ENCODE data around the gene SPDYE1. TPM values are rescaled to one million over a fixed set of nuclear protein-coding genes. Genes with fewer than 3 reads are reported as not detected.
A peak's percentile ranks its signal among the peaks of the same experiment; 100 is the strongest.
"Not testable (repeated sequence)": the region's sequence is repeated elsewhere in the genome, so short reads cannot be mapped to it uniquely, and the experiment has no call there.

SPDYE1 gene
- total RNA-seq, 1 experiment from 2014 or later: not detected

- BruUV-seq (replicated peaks); H3K27ac ChIP-seq (ENCODE audit: low read length); ATAC-seq; H3K4me3 ChIP-seq (ENCODE audit: low read depth in 2 of 2, low read length in 2 of 2); POLR2A ChIA-PET; intact Hi-C loops (cut with micrococcal nuclease; ENCODE audit: unreplicated experiment); CTCF ChIA-PET; in situ Hi-C loops (cut with HindIII; ENCODE audit: low pct_unique_long_range_greater_than_20kb, low sequenced_read_pairs); H3K9me3 ChIP-seq (ENCODE audit: control insufficient read depth, insufficient read depth, low read depth, low read length); H3K27me3 ChIP-seq (ENCODE audit: control insufficient read depth, insufficient read depth, low read length); DNase-seq (ENCODE audit: low read depth, low spot score); H3K4me1 ChIP-seq (ENCODE audit: control insufficient read depth, insufficient read depth, low read length); H3K36me3 ChIP-seq (ENCODE audit: control insufficient read depth, insufficient read depth, low read length): not testable (repeated sequence)
Observed at GRCh38 chr7:44022796-44023467, 25.2 kb downstream of the SPDYE1 start.

DNA sequence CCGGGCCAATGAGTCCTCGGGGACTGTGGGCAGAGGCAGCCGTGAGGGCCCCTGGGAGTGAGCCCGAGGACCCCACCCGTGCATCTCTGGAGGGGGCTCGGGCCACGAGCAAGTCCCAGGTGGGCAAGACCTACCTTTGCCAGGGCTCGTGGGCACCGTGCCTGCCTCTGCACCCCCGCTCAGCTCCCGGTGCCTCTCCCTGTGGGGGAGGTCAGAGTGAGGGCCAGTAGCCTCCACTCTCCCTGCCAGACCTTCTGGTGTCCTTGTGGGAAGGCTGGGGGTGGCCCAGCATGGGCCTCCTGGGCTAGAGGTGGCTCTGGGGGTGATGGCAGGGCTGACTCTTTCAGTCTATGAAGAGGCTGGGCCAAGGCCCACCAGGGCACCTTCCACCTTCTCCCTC lies 31.7 kb downstream of the SPDYE1 start:
- POLR2A ChIA-PET; H3K4me3 ChIP-seq (ENCODE audit: low read depth in 2 of 2, low read length in 2 of 2); CTCF ChIA-PET; H3K36me3 ChIP-seq (ENCODE audit: control insufficient read depth, insufficient read depth, low read length); H3K27me3 ChIP-seq (ENCODE audit: control insufficient read depth, insufficient read depth, low read length); in situ Hi-C loops (cut with HindIII; ENCODE audit: low pct_unique_long_range_greater_than_20kb, low sequenced_read_pairs); intact Hi-C loops (cut with micrococcal nuclease; ENCODE audit: unreplicated experiment); DNase-seq (ENCODE audit: low read depth, low spot score); H3K4me1 ChIP-seq (ENCODE audit: control insufficient read depth, insufficient read depth, low read length); H3K9me3 ChIP-seq (ENCODE audit: control insufficient read depth, insufficient read depth, low read depth, low read length); BruUV-seq (replicated peaks); H3K27ac ChIP-seq (ENCODE audit: low read length): not testable (repeated sequence)
- ATAC-seq: peak; percentile 11; the same call in 1 of the 2 replicates

DNA sequence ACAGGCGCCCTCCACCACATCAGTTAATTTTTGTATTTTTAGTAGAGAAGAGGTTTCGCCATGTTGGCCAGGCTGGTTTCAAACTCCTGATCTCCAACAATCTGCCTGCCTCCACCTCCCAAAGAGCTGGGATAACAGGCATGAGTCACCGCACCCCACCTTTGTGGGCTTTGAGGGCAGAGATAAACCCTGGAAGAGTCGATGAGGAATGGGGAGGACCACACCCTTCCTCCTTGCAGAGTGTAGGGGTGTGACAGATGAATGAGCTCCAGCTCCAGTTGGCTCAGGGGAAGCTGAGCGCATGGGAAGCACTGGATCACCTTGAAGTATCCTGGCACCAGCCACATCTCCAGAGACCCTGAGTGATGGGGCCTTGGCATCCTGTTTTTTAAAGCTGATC lies 32.3 kb downstream of the SPDYE1 start:
- intact Hi-C loops (cut with micrococcal nuclease; ENCODE audit: unreplicated experiment); H3K4me1 ChIP-seq (ENCODE audit: control insufficient read depth, insufficient read depth, low read length); in situ Hi-C loops (cut with HindIII; ENCODE audit: low pct_unique_long_range_greater_than_20kb, low sequenced_read_pairs); H3K4me3 ChIP-seq (ENCODE audit: low read depth in 2 of 2, low read length in 2 of 2); H3K9me3 ChIP-seq (ENCODE audit: control insufficient read depth, insufficient read depth, low read depth, low read length); DNase-seq (ENCODE audit: low read depth, low spot score); POLR2A ChIA-PET; H3K27me3 ChIP-seq (ENCODE audit: control insufficient read depth, insufficient read depth, low read length); CTCF ChIA-PET; H3K27ac ChIP-seq (ENCODE audit: low read length); H3K36me3 ChIP-seq (ENCODE audit: control insufficient read depth, insufficient read depth, low read length); BruUV-seq (replicated peaks): not testable (repeated sequence)
- peak; percentile 10; the same call in 1 of the 2 replicates for ATAC-seq

GRCh38 chr7:44031319-44031718 lies 33.6 kb downstream of the SPDYE1 start:
- in situ Hi-C loops (cut with HindIII; ENCODE audit: low pct_unique_long_range_greater_than_20kb, low sequenced_read_pairs); ATAC-seq; BruUV-seq (replicated peaks): not testable (repeated sequence)

DNA sequence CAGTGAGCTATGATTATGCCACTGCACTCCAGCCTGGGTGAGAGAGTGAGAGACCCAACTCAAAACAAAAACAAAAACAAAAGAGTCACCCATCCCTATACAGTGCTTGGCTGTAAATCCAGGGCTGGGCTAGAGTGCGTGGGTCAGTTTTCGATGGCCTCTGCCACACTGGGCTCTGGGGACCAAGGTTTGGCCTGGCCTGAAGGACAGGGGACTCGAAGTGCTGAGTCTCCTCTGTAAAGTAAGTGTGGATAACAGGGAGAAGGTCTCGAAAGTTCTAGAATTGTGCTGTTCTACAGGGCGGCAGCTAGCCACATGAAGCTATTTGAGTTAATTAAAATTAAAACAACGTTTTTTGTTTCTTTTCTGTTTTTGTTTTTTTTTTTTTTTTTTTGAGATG lies 34.3 kb downstream of the SPDYE1 start:
- POLR2A ChIA-PET: interaction anchor here (0.6 kb wide), 1 partner anchor 626 kb away, joined by 4 read pairs; no protein-coding TSS in a partner anchor
- intact Hi-C loops (cut with micrococcal nuclease; ENCODE audit: unreplicated experiment); ATAC-seq; H3K27ac ChIP-seq (ENCODE audit: low read length); DNase-seq (ENCODE audit: low read depth, low spot score); in situ Hi-C loops (cut with HindIII; ENCODE audit: low pct_unique_long_range_greater_than_20kb, low sequenced_read_pairs); H3K4me3 ChIP-seq (ENCODE audit: low read depth in 2 of 2, low read length in 2 of 2); CTCF ChIA-PET; H3K27me3 ChIP-seq (ENCODE audit: control insufficient read depth, insufficient read depth, low read length); H3K36me3 ChIP-seq (ENCODE audit: control insufficient read depth, insufficient read depth, low read length); BruUV-seq (replicated peaks); H3K4me1 ChIP-seq (ENCODE audit: control insufficient read depth, insufficient read depth, low read length); H3K9me3 ChIP-seq (ENCODE audit: control insufficient read depth, insufficient read depth, low read depth, low read length): not testable (repeated sequence)

More at GRCh38 chr7:44031319-44031718, 33.6 kb downstream of the SPDYE1 start:
- H3K27me3 ChIP-seq (ENCODE audit: control insufficient read depth, insufficient read depth, low read length); H3K4me1 ChIP-seq (ENCODE audit: control insufficient read depth, insufficient read depth, low read length); DNase-seq (ENCODE audit: low read depth, low spot score); H3K27ac ChIP-seq (ENCODE audit: low read length); H3K9me3 ChIP-seq (ENCODE audit: control insufficient read depth, insufficient read depth, low read depth, low read length); H3K36me3 ChIP-seq (ENCODE audit: control insufficient read depth, insufficient read depth, low read length); H3K4me3 ChIP-seq (ENCODE audit: low read depth in 2 of 2, low read length in 2 of 2); POLR2A ChIA-PET; CTCF ChIA-PET; intact Hi-C loops (cut with micrococcal nuclease; ENCODE audit: unreplicated experiment): not testable (repeated sequence)

GRCh38 chr7:44033971-44034844 lies 36.5 kb downstream of the SPDYE1 start:
- ATAC-seq; intact Hi-C loops (cut with micrococcal nuclease; ENCODE audit: unreplicated experiment); H3K9me3 ChIP-seq (ENCODE audit: control insufficient read depth, insufficient read depth, low read depth, low read length); H3K4me1 ChIP-seq (ENCODE audit: control insufficient read depth, insufficient read depth, low read length); H3K27ac ChIP-seq (ENCODE audit: low read length); H3K4me3 ChIP-seq (ENCODE audit: low read depth in 2 of 2, low read length in 2 of 2); CTCF ChIA-PET; H3K36me3 ChIP-seq (ENCODE audit: control insufficient read depth, insufficient read depth, low read length); in situ Hi-C loops (cut with HindIII; ENCODE audit: low pct_unique_long_range_greater_than_20kb, low sequenced_read_pairs); BruUV-seq (replicated peaks); POLR2A ChIA-PET; H3K27me3 ChIP-seq (ENCODE audit: control insufficient read depth, insufficient read depth, low read length); DNase-seq (ENCODE audit: low read depth, low spot score): not testable (repeated sequence)

- H3K27ac ChIP-seq (ENCODE audit: low read length); H3K4me3 ChIP-seq (ENCODE audit: low read depth in 2 of 2, low read length in 2 of 2); H3K9me3 ChIP-seq (ENCODE audit: control insufficient read depth, insufficient read depth, low read depth, low read length); H3K27me3 ChIP-seq (ENCODE audit: control insufficient read depth, insufficient read depth, low read length); H3K4me1 ChIP-seq (ENCODE audit: control insufficient read depth, insufficient read depth, low read length); POLR2A ChIA-PET; in situ Hi-C loops (cut with HindIII; ENCODE audit: low pct_unique_long_range_greater_than_20kb, low sequenced_read_pairs); CTCF ChIA-PET; H3K36me3 ChIP-seq (ENCODE audit: control insufficient read depth, insufficient read depth, low read length); intact Hi-C loops (cut with micrococcal nuclease; ENCODE audit: unreplicated experiment); BruUV-seq (replicated peaks); DNase-seq (ENCODE audit: low read depth, low spot score): not testable (repeated sequence)
- ATAC-seq: peak; percentile 78
Observed at GRCh38 chr7:44036364-44036763, 38.7 kb downstream of the SPDYE1 start.
